Gastroesophageal sphincter (tissue), 4 donors: ENCODE results near the gene CNTROB. TPM values are rescaled to one million over a fixed set of nuclear protein-coding genes. Genes with fewer than 3 reads are reported as not detected.

Source experiments
- ATAC-seq: fragments of 150-250 bp; one replicate; pipeline ENCODE4 v1.9.1; 2016; ENCODE audit warnings: mild to moderate bottlenecking, moderate library complexity
- H3K27ac ChIP-seq, 4 donors: fragments of 200-600 bp; sonication (generic) in 3 of 4; 1 replicate in 3 of 4; 2 replicates in 1 of 4; pipeline ENCODE4 v1.5.1; 2016 to 2019
- H3K27me3 ChIP-seq: fragments of 200-600 bp; sonication (generic); one replicate; pipeline ENCODE4 v1.5.1; 2019
- H3K36me3 ChIP-seq, 2 donors: fragments of 200-600 bp; sonication (generic); one replicate each; pipeline ENCODE4 v1.5.1; 2019; ENCODE audit warnings: control low read depth in 1 of 2
- H3K4me1 ChIP-seq, 3 donors: fragments of 200-600 bp; sonication (generic); 1 replicate in 2 of 3; 2 replicates in 1 of 3; pipeline ENCODE4 v1.5.1; 2016 to 2019; ENCODE audit warnings: control low read depth in 2 of 3
- H3K4me3 ChIP-seq, 2 donors: fragments of 200-600 bp; sonication (generic); one replicate each; pipeline ENCODE4 v1.5.1; 2019; ENCODE audit warnings: mild to moderate bottlenecking in 1 of 2, moderate library complexity in 1 of 2
- H3K9me3 ChIP-seq, 3 donors: fragments of 200-600 bp; sonication (generic); one replicate each; pipeline ENCODE4 v1.5.1; 2017 to 2019; ENCODE audit warnings: control low read depth in 2 of 3
- EP300 ChIP-seq: sonication (generic); formaldehyde crosslinking; IDR thresholded peaks from one replicate; pipeline ENCODE4 v1.6.1; 2017; ENCODE audit warnings: antibody characterized with exemption, mild to moderate bottlenecking
- POLR2A ChIP-seq, 2 donors: fragments of 450-650 bp; IDR thresholded peaks; one replicate each; pipeline ENCODE4 v1.6.1; 2017; ENCODE audit warnings: antibody characterized with exemption in 2 of 2, mild to moderate bottlenecking in 2 of 2, moderate library complexity in 1 of 2
- POLR2AphosphoS5 ChIP-seq: sonication (generic); formaldehyde crosslinking; IDR thresholded peaks from one replicate; pipeline ENCODE4 v1.6.1; 2017; ENCODE audit warnings: antibody characterized with exemption
- WGBS, 2 donors: methylation state at CpG; one replicate each; pipeline ENCODE4 v1.1.5; 2018; ENCODE audit warnings: low coverage in 1 of 2; 5-methylcytosine and 5-hydroxymethylcytosine counted together
- total RNA-seq, 4 donors: library from RNA; depleted of rRNA; stranded (reverse); fragments of >200 nt; gene quantifications; one replicate each; pipeline ENCODE4 v1.1.0, GENCODE V29; 2016
- TF ChIP-seq, protein P1 (sequence below), 4 experiments: fragments of 200-600 bp in 2 of 4; fragments of 450-650 bp in 2 of 4; sonication (generic) in 1 of 4; IDR thresholded peaks; one replicate each; pipeline ENCODE4 v1.5.1; 2017 to 2019; ENCODE audit warnings: antibody characterized with exemption in 4 of 4, mild to moderate bottlenecking in 2 of 4, moderate library complexity in 2 of 4

Gene CNTROB
- total RNA-seq, 4 donors from 2014 or later = 15.6 to 31.8 (median 18.2) TPM

DNA sequence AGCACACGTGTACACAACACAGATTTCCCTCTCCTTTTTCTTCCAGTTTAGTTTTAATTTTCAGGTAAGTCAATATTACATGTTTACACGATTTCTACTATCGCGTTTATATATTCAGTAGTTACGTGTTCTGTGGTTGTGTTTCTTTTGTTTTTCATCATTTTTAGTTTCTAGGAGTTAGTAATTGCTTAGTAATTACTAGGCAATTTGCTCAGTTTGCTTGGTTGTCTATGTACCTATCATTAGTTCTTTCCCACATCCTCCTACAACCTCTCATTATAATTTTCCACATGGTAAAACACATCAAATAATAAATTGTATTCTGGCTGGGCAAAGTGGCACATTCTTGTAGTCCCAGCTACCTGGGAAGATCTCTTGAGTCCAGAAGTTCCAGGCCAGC is 45.8 kb downstream of the CNTROB start:
- TF ChIP-seq POLR2AphosphoS5 (no peak), EP300 (no peak), POLR2A (IDR thresholded peaks at IDR 0.05) (no peak)
- TF ChIP-seq, protein P1, sequence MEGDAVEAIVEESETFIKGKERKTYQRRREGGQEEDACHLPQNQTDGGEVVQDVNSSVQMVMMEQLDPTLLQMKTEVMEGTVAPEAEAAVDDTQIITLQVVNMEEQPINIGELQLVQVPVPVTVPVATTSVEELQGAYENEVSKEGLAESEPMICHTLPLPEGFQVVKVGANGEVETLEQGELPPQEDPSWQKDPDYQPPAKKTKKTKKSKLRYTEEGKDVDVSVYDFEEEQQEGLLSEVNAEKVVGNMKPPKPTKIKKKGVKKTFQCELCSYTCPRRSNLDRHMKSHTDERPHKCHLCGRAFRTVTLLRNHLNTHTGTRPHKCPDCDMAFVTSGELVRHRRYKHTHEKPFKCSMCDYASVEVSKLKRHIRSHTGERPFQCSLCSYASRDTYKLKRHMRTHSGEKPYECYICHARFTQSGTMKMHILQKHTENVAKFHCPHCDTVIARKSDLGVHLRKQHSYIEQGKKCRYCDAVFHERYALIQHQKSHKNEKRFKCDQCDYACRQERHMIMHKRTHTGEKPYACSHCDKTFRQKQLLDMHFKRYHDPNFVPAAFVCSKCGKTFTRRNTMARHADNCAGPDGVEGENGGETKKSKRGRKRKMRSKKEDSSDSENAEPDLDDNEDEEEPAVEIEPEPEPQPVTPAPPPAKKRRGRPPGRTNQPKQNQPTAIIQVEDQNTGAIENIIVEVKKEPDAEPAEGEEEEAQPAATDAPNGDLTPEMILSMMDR (IDR thresholded peaks at IDR 0.05) = no peak
- Histone ChIP-seq H3K9me3 (peaks cover 0 to 17% (median 0%) of the 10 kb centered on the region in 3 donors), H3K27me3 (peaks cover 19% of the 10 kb centered on the region), H3K4me3 (no peak overlapping the region), H3K27ac (no peak overlapping the region), H3K4me1 (no peaks in the 10 kb centered on the region), H3K36me3 (no peaks in the 10 kb centered on the region)
- 50 to 86% methylated on average over 1 to 5 of the region's 5 CpGs for WGBS, 2 donors
- no peak for ATAC-seq

DNA sequence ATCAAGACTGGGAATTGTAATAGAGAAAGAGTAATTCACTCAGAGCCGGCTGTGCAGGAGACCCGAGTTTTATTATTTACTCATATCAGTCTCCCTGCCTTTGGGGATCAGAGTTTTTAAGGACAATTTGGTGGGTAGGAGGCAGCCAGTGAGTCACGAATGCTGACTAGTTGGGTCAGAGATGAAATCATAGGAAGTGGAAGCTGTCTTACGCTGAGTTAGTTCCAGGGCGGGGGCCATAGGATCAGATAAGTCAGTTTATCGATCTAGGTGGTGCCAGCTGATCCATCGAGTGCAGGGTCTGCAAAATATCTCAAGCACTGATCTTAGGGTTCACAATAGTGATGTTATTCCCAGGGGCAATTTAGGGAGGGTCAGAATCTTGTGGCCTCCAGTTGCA is 50.2 kb downstream of the CNTROB start:
- Histone ChIP-seq H3K27me3 (peaks cover 37% of the 10 kb centered on the region), H3K4me3 (no peak overlapping the region), H3K4me1 (no peaks in the 10 kb centered on the region), H3K27ac (no peak overlapping the region), H3K36me3 (no peaks in the 10 kb centered on the region), H3K9me3 (no peaks in the 10 kb centered on the region)
- ATAC-seq = no peak
- 58 to 82% methylated on average over 5 to 7 of the region's 7 CpGs for WGBS, 2 donors
- TF ChIP-seq POLR2AphosphoS5 (no peak), POLR2A (IDR thresholded peaks at IDR 0.05) (no peak), EP300 (no peak)
- TF ChIP-seq, protein P1 (IDR thresholded peaks at IDR 0.05) = no peak

DNA sequence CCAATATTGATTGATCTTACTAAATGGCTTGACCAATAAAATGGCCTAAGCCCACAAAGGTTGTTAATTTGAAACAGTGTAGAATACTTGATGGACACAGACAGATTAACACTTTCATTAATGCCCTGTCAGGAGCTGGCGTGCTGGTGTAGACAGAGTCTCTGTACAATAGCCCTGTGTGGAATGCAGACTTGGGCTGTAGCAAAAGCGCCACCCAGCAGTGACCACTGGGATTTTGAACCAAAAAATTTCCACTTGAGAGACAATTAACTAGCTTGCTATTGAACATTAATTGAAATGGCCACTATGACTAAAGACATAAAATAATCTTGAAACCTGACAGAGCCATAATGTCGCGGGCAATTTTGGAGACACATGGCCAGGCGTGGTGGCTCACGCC is 50.7 kb downstream of the CNTROB start:
- TF ChIP-seq, protein P1 (IDR thresholded peaks at IDR 0.05) = no peak
- TF ChIP-seq EP300 (no peak), POLR2A (IDR thresholded peaks at IDR 0.05) (no peak), POLR2AphosphoS5 (no peak)
- Histone ChIP-seq H3K4me3 (no peak overlapping the region), H3K4me1 (no peaks in the 10 kb centered on the region), H3K27ac (no peak overlapping the region), H3K27me3 (peaks cover 37% of the 10 kb centered on the region), H3K9me3 (no peaks in the 10 kb centered on the region), H3K36me3 (no peaks in the 10 kb centered on the region)
- 62 to 64% methylated on average over 2 of the region's 6 CpGs for WGBS, 2 donors
- ATAC-seq = no peak

DNA sequence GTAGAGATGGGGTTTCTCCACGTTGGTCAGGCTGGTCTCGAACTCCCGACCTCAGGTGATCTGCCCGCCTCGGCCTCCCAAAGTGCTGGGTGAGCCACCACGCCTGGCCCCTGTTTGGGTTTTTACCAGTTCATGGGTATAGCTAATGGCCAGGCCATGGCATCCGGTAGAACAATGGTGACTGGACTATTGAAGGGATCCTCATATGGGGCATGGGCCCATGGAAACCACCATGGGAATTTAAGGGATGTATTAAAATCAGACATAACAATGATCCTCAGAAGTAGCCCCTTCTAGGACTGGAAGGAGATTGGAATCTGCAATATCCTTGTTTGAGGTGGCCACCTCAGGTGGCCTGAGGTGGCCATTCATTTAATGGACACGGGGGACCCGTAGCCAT is 52.9 kb downstream of the CNTROB start:
- Histone ChIP-seq H3K4me1 (peaks cover 0 to 5% (median 0%) of the 10 kb centered on the region in 3 donors), H3K27ac (no peak overlapping the region), H3K9me3 (no peaks in the 10 kb centered on the region), H3K36me3 (no peaks in the 10 kb centered on the region), H3K4me3 (no peak overlapping the region), H3K27me3 (peaks cover 37% of the 10 kb centered on the region)
- TF ChIP-seq EP300 (no peak), POLR2AphosphoS5 (no peak), POLR2A (IDR thresholded peaks at IDR 0.05) (no peak)
- TF ChIP-seq, protein P1 (IDR thresholded peaks at IDR 0.05) = no peak
- WGBS, 2 donors = 79 to 100% methylated on average over 1 to 4 of the region's 9 CpGs
- ATAC-seq = no peak

DNA sequence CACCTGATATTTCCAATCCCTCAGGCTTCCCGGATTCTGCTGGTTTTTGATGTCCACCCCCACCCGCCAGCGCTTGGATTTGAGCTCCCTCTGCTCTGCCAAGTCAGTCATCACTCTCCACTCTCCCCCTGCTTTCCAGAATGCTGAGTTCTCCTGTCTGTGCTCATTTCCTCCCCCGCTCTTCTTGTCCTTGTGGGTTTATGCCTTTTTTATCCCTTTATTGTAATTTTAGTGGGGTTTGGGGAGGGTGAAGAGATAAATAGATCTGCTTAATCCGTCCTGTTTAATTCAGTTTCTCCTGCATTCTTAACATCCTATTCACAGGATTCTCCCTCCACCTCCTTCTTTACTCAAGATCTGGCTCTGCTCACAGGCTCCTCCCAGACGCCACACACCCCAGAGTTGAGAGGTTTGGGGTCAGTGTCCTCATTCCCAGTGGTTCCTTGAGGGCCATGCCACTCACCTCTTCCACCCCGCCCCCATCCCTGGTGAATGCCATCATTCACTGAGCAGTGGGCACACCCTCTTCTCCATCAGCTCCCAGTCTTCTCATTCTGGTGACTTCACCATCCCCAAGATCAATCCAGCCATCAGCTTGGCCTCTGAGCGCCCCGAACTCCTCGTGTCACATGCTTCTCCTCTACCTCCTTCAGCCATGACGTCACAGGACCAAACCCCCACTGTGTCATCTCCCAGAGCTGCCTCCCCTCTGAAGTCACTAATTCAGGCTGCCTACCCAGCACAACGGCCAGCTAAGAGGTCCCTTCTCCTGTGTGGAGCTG is 55.3 kb downstream of the CNTROB start:
- Histone ChIP-seq H3K9me3 (no peaks in the 10 kb centered on the region), H3K27ac (no peak overlapping the region), H3K4me3 (no peak overlapping the region), H3K4me1 (peaks cover 0 to 12% (median 0%) of the 10 kb centered on the region in 3 donors), H3K27me3 (peaks cover 29% of the 10 kb centered on the region), H3K36me3 (no peaks in the 10 kb centered on the region)
- ATAC-seq = no peak
- WGBS, 2 donors = 46 to 55% methylated on average over 10 to 12 of the region's 12 CpGs
- TF ChIP-seq EP300 (no peak), POLR2AphosphoS5 (no peak), POLR2A (IDR thresholded peaks at IDR 0.05) (no peak)
- TF ChIP-seq, protein P1 (IDR thresholded peaks at IDR 0.05) = no peak
